IPS-20b (cell line): ENCODE results near the gene EDA.
"Not testable (repeated sequence)": the region's sequence is repeated elsewhere in the genome, so short reads cannot be mapped to it uniquely, and the experiment has no call there.

Source experiments
- H3K27ac ChIP-seq: one replicate; pipeline ENCODE4 v1.5.1; 2013; ENCODE audit warnings: low read length
- H3K27me3 ChIP-seq: 2 replicates; pipeline ENCODE4 v1.6.1; 2013; ENCODE audit warnings: mild to moderate bottlenecking, low read length, inconsistent platforms; ENCODE audit not compliant: insufficient read depth
- H3K36me3 ChIP-seq: 2 replicates; pipeline ENCODE4 v1.6.1; 2013; ENCODE audit warnings: low read depth, mild to moderate bottlenecking, inconsistent platforms, low read length, moderate library complexity; ENCODE audit not compliant: insufficient read depth
- H3K4me1 ChIP-seq: 2 replicates; pipeline ENCODE4 v1.6.1; 2013; ENCODE audit warnings: mild to moderate bottlenecking, control low read depth, inconsistent platforms, low read length, moderate library complexity; ENCODE audit not compliant: insufficient read depth
- H3K4me3 ChIP-seq: 2 replicates; pipeline ENCODE4 v1.5.1; 2013; ENCODE audit warnings: mild to moderate bottlenecking, low read length, inconsistent platforms
- H3K9ac ChIP-seq: 2 replicates; pipeline ENCODE4 v1.6.1; 2013; ENCODE audit warnings: low read depth, mild to moderate bottlenecking, inconsistent platforms, low read length, moderate library complexity
- H3K9me3 ChIP-seq: 2 replicates; pipeline ENCODE4 v1.6.1; 2013; ENCODE audit warnings: mild to moderate bottlenecking, low read depth, low read length, inconsistent platforms; ENCODE audit not compliant: insufficient read depth

The EDA gene

DNA sequence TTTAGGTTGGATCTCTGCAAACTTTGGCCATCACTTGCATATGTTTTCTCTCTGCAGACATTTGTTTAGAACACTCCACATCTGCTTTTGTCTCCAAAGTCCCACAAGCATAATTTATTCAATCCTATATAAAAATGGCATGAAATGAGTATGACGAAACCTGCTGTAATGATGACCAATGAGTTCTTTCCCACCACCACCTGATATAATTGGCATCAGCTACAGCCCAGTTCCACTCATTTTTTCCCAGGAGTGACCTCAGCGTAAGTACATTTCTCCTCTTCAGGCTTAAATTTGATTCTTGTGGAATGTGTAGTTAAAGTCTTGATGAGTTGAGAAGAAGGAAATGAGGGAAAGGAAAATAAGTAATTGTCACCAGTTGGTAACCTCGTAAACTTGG lies 228.7 kb downstream of the EDA start:
- no peaks in the 10 kb centered on the region for H3K27me3 ChIP-seq
- H3K9ac ChIP-seq = no peak overlapping the region
- no peak overlapping the region for H3K4me3 ChIP-seq
- no peak overlapping the region for H3K27ac ChIP-seq
- no peaks in the 10 kb centered on the region for H3K36me3 ChIP-seq
- no peaks in the 10 kb centered on the region for H3K4me1 ChIP-seq
- H3K9me3 ChIP-seq = no peaks in the 10 kb centered on the region

DNA sequence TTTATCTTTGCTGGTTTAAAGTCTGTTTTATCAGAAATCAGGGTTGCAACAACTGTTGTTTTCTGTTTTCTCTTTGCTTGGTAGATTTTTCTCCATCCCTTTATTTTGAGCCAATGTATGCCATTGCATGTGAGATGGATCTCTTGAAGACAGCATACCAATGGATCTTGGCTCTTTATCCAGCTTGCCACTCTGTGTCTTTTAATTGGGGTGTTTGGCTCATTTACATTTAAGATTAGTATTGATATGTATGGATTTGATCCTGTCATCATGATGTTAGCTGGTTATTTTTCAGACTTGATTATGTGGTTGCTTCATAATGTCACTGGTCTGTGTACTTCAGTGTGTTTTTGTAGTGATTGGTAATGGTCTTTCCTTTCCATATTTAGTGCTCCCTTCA lies 244.1 kb downstream of the EDA start:
- H3K9ac ChIP-seq, H3K27ac ChIP-seq, H3K4me1 ChIP-seq, H3K9me3 ChIP-seq, H3K4me3 ChIP-seq, H3K27me3 ChIP-seq, H3K36me3 ChIP-seq: not testable (repeated sequence)

DNA sequence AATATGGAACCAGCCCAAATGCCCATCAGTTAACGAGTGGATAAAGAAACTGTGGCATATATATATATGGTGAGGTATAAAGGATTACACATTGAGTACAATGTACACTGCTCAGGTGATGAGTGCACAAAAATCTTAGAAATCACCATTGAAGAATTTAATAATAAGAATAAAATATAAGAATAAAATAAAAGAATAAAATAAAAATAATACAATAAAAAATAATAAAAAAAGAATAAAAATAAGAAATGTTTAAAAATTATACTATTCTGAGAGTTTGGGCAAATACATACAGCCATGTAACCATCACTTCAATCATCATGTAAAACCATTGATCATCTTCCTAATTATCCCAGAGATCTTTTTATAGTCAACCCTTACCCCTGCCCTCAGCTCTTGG lies 260.3 kb downstream of the EDA start:
- Histone ChIP-seq H3K9ac (no peak overlapping the region), H3K9me3 (no peaks in the 10 kb centered on the region), H3K4me3 (no peak overlapping the region), H3K27me3 (no peaks in the 10 kb centered on the region), H3K4me1 (no peaks in the 10 kb centered on the region), H3K27ac (no peak overlapping the region), H3K36me3 (no peaks in the 10 kb centered on the region)

DNA sequence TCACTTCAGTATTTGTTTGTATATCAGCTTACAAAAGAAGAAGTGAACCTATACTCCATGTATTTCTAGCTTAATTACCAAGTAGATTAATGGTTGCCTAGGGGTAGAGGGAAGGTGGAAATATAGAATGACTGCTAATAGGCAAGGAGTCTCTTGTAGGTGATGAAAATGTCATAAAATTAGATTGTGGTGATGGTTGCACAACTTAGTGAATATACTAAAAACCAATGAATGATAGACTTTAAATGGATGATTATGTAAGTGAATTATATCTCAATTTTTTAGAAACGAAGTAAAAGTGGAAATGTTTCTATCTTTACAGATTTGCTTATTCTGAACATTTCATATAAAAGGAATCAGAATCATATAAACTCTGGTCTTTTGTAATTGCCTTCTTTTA lies 268.3 kb downstream of the EDA start:
- no peak overlapping the region for H3K4me3 ChIP-seq
- no peaks in the 10 kb centered on the region for H3K9me3 ChIP-seq
- H3K36me3 ChIP-seq = no peaks in the 10 kb centered on the region
- no peak overlapping the region for H3K27ac ChIP-seq
- no peaks in the 10 kb centered on the region for H3K4me1 ChIP-seq
- no peaks in the 10 kb centered on the region for H3K27me3 ChIP-seq
- H3K9ac ChIP-seq = no peak overlapping the region

DNA sequence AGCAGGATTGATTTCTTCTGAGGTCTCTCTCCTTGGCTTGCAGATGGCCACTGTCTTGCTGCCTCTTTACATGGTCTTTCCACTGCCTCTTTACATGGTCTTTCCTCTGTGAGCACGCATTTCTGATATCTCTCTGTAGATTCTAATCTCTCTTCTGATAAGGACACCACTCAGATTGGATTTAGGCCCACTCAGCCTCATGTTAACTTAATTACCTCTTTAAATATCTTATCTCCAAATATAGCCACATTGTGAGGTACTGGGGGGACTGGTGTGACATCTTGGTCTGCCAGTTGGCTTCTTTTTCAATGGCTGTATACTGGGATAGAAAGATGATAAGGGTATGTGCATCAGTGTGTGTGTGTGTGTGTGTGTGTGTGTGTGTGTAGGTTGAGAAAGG lies 280.1 kb downstream of the EDA start:
- H3K27ac ChIP-seq = no peak overlapping the region
- H3K36me3 ChIP-seq = no peaks in the 10 kb centered on the region
- H3K9ac ChIP-seq = no peak overlapping the region
- no peaks in the 10 kb centered on the region for H3K27me3 ChIP-seq
- no peaks in the 10 kb centered on the region for H3K4me1 ChIP-seq
- H3K4me3 ChIP-seq = no peak overlapping the region
- H3K9me3 ChIP-seq = no peaks in the 10 kb centered on the region

DNA sequence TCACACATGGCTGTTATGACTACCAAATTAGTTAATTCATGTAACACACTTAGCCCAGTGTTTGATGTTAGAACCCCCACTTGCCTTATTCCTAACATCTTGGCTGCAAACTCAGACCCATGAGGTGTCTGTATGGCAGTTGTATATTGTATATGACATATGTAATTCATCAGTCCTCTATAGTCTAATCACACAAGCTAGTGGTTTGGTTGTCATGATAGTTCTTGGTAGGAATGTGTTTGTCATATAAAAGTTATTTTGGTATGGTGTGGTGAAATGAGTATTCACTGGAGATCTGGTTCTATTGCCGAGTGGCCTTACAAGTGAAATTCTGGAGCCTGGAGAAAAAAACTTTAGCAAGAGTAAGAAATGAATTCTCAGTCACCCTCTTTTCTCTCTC lies 284.6 kb downstream of the EDA start:
- no peak overlapping the region for H3K4me3 ChIP-seq
- no peaks in the 10 kb centered on the region for H3K9me3 ChIP-seq
- no peaks in the 10 kb centered on the region for H3K27me3 ChIP-seq
- no peak overlapping the region for H3K27ac ChIP-seq
- H3K36me3 ChIP-seq = no peaks in the 10 kb centered on the region
- H3K9ac ChIP-seq = no peak overlapping the region
- no peaks in the 10 kb centered on the region for H3K4me1 ChIP-seq

DNA sequence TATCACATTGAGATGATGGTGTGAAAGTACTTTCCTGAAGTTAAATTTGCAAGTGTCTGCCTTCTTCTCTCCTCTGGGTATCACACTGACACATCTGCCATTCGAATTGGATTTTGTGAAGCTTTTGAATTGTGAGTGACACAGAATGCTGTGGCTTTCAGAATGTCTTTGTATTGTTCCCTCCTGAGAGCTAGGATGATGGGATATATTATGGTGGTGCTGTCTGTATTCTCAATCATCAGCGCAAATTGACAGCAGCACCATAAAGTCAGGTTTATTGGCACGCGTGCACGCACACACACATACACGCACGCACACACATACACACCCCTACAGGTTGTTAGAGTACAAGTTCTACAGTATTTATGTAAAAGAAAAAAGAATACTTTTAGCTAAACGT lies 290.5 kb downstream of the EDA start:
- Histone ChIP-seq H3K9ac (no peak overlapping the region), H3K4me3 (no peak overlapping the region), H3K4me1 (no peaks in the 10 kb centered on the region), H3K36me3 (no peaks in the 10 kb centered on the region), H3K27me3 (no peaks in the 10 kb centered on the region), H3K27ac (no peak overlapping the region), H3K9me3 (no peaks in the 10 kb centered on the region)

DNA sequence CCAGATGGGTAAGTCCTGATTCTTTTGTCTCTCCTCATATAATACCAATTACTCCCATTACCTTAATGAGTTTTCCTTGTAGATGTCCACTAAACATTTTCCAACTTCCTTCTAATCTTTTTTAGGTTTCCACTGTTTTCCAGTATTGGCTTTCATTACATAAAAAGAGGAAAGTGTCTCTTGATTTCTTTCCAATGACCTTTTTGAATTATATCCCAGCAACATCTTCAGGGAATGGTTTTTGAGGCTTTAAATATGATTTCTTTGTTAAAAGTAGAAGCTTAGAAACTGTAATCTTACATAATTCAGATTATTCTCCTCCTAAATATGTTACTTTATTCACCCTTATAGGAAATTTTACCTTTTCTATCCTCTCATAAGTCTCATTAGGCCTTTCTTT lies 298.9 kb downstream of the EDA start:
- Histone ChIP-seq H3K4me3 (no peak overlapping the region), H3K9ac (no peak overlapping the region), H3K36me3 (no peaks in the 10 kb centered on the region), H3K27me3 (no peaks in the 10 kb centered on the region), H3K9me3 (no peaks in the 10 kb centered on the region), H3K4me1 (peaks cover 5% of the 10 kb centered on the region; the same call in 1 of the 2 replicates), H3K27ac (no peak overlapping the region)

DNA sequence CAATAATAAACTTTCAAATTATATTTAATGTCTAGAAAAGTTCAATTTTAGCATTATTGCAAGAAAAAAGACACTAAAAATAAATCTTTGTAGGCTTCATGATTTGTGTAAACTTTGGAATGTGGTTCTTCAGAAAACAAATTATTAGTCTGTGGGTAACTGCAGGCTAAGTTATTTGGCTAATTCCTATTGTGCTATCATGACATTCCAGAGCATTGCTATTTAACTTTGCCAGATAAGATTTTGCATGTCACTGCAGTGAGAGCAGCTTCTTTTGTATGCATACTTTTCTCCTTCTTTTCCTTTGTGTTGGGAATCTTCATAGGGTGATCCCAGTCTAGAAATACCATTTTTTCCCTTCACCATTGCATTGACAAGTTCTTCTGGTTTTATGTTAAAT lies 303.8 kb downstream of the EDA start:
- Histone ChIP-seq H3K9me3 (no peaks in the 10 kb centered on the region), H3K9ac (no peak overlapping the region), H3K27me3 (no peaks in the 10 kb centered on the region), H3K36me3 (no peaks in the 10 kb centered on the region), H3K4me1 (peaks cover 8% of the 10 kb centered on the region; the same call in 1 of the 2 replicates), H3K4me3 (no peak overlapping the region), H3K27ac (no peak overlapping the region)

DNA sequence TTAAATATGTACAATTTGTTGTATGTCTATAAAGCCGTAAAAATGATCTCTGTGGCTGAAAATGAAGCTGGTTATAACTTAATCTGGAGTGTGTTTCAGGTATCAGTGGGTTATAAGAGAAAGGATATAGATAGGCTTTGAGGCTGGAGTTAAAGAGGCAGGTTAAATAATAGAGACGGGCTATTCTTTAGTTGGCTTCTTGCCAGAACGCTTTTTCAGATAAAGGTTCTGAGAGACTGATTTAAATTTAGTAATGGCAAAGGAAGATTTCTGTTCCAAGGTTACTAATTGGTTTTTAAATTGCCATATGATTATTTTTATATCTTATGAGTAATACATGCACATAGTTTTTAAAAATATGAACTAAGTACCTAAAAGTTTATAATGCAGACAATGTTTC lies 316.4 kb downstream of the EDA start:
- Histone ChIP-seq H3K27me3 (no peaks in the 10 kb centered on the region), H3K4me1 (no peaks in the 10 kb centered on the region), H3K9me3 (no peaks in the 10 kb centered on the region), H3K9ac (no peak overlapping the region), H3K36me3 (no peaks in the 10 kb centered on the region), H3K4me3 (no peak overlapping the region), H3K27ac (no peak overlapping the region)

DNA sequence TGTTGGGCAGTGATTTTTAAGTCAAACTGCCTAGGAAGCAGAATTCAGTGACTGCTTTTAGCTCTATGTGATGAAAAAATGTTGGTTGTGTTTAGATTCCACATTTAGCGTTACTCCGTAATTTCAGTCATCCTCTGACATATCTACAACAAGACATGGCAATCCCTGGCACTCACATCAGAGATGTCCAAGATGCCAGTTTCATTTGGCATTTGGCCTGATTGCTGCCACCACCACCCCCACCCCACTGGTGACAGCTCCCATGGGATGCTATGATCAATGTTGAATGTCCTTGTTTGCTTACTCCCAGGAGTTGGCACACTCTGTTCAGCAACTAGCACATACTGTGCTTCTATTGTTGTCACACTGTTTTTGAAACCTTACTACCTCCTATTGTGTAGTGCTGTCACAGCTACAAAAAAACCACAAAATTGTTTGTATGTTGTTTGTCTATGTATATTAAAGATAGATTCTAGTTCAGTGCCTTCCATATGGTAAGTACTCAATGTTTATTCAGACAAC lies 332.4 kb downstream of the EDA start:
- H3K4me1 ChIP-seq = no peaks in the 10 kb centered on the region
- H3K36me3 ChIP-seq = no peaks in the 10 kb centered on the region
- H3K4me3 ChIP-seq = no peak overlapping the region
- H3K9me3 ChIP-seq = no peaks in the 10 kb centered on the region
- H3K27me3 ChIP-seq = no peaks in the 10 kb centered on the region
- H3K27ac ChIP-seq = no peak overlapping the region
- no peak overlapping the region for H3K9ac ChIP-seq

DNA sequence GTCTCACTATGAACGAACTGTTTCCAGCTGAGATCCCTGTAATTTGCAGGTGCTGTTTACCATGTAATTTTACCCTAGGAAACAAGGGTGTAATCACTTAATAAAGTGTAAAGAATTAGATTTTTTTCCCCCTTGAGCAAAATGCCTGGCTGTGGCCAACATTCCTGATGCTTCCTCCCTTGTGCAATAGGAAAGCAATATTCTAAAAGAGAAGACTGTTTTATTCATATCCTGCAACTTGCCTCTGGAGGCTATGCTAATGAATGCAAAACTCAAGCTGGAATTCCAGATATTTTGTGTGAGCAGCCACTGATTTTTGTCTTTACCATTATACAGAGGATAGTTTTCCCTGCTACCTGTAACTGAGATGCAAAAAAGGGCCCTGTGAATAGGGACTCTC lies 335.8 kb downstream of the EDA start:
- no peak overlapping the region for H3K4me3 ChIP-seq
- no peaks in the 10 kb centered on the region for H3K9me3 ChIP-seq
- H3K27ac ChIP-seq = no peak overlapping the region
- H3K9ac ChIP-seq = no peak overlapping the region
- no peaks in the 10 kb centered on the region for H3K4me1 ChIP-seq
- no peaks in the 10 kb centered on the region for H3K36me3 ChIP-seq
- no peaks in the 10 kb centered on the region for H3K27me3 ChIP-seq

DNA sequence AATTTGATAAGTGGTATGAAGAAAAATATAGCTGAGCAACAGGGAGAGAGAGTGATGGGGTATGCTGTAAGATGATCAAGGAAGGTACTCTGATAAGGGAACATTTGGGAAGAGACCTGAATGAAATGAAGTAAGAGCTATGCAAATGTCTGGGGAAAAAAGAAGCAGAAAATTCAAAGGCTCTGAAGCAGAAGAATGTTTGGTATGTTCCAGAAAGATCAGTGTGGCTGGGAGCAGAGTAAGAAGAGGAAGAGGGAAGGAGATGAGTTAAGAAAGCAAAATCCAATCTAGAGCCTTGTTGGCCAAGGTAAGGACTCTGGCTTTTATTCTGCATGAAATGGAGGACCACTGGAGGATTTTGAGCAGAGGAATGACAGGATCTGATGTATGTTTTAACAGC lies 343.8 kb downstream of the EDA start:
- Histone ChIP-seq H3K4me1 (peaks cover 6% of the 10 kb centered on the region; the same call in 1 of the 2 replicates), H3K9me3 (no peaks in the 10 kb centered on the region), H3K27ac (no peak overlapping the region), H3K27me3 (no peaks in the 10 kb centered on the region), H3K9ac (no peak overlapping the region), H3K4me3 (no peak overlapping the region), H3K36me3 (no peaks in the 10 kb centered on the region)
